Measurements from ENCODE around the gene SORCS3.

The SORCS3 gene

GRCh38 chr10:104614245-104614831 is 26.8 kb upstream of the SORCS3 start:
- no peak overlapping the region for H3K4me3 ChIP-seq (ENCODE audit: low read length)
- peak; percentile 54 for DNase-seq (ENCODE audit: low read depth)
- TF ChIP-seq CTCF (IDR thresholded peaks at IDR 0.05; ENCODE audit: insufficient read depth, low read depth, low read length, missing control alignments) = peak; percentile 62

GRCh38 chr10:104615136-104615535 is 26.0 kb upstream of the SORCS3 start:
- no peak for DNase-seq (ENCODE audit: low read depth)
- no peak overlapping the region for H3K4me3 ChIP-seq (ENCODE audit: low read length)
- TF ChIP-seq CTCF (IDR thresholded peaks at IDR 0.05; ENCODE audit: insufficient read depth, low read depth, low read length, missing control alignments) = no peak

GRCh38 chr10:104617831-104618230 is 23.3 kb upstream of the SORCS3 start:
- TF ChIP-seq CTCF (IDR thresholded peaks at IDR 0.05; ENCODE audit: insufficient read depth, low read depth, low read length, missing control alignments) = no peak
- no peak overlapping the region for H3K4me3 ChIP-seq (ENCODE audit: low read length)
- no peak for DNase-seq (ENCODE audit: low read depth)

- TF ChIP-seq CTCF (IDR thresholded peaks at IDR 0.05; ENCODE audit: insufficient read depth, low read depth, low read length, missing control alignments) = no peak
- DNase-seq (ENCODE audit: low read depth) = no peak
- no peak overlapping the region for H3K4me3 ChIP-seq (ENCODE audit: low read length)
These were observed 18.9 kb upstream of the SORCS3 start for GRCh38 chr10:104622175-104622574.

- no peak overlapping the region for H3K4me3 ChIP-seq (ENCODE audit: low read length)
- peak; percentile 71 for DNase-seq (ENCODE audit: low read depth)
- TF ChIP-seq CTCF (IDR thresholded peaks at IDR 0.05; ENCODE audit: insufficient read depth, low read depth, low read length, missing control alignments) = peak; percentile 89
These were observed 18.4 kb upstream of the SORCS3 start for GRCh38 chr10:104622598-104623209.

GRCh38 chr10:104630731-104631130 is 10.4 kb upstream of the SORCS3 start:
- no peak for TF ChIP-seq CTCF (IDR thresholded peaks at IDR 0.05; ENCODE audit: insufficient read depth, low read depth, low read length, missing control alignments)

GRCh38 chr10:104631946-104632345 is 9.1 kb upstream of the SORCS3 start:
- no peak for DNase-seq (ENCODE audit: low read depth)
- no peak for TF ChIP-seq CTCF (IDR thresholded peaks at IDR 0.05; ENCODE audit: insufficient read depth, low read depth, low read length, missing control alignments)
- no peak overlapping the region for H3K4me3 ChIP-seq (ENCODE audit: low read length)

More at GRCh38 chr10:104630731-104631130, 10.4 kb upstream of the SORCS3 start:
- H3K4me3 ChIP-seq (ENCODE audit: low read length) = no peak overlapping the region
- no peak for DNase-seq (ENCODE audit: low read depth)

Measured in epithelial cell of esophagus (primary cell).